Non-pigmented ciliary epithelial cell (primary cell): ENCODE data around the gene DHRS7B.

ENCODE experiments used
- DNase-seq: peaks from one replicate; pipeline ENCODE4 v3.0.0-alpha.2; 2010; ENCODE audit warnings: low read depth

DHRS7B gene

GRCh38 chr17:21240369-21241055 lies 113.7 kb downstream of the DHRS7B start:
- no peak for DNase-seq
